Adrenal gland (tissue), 5 donors: ENCODE measurements around the gene IL17RC.
"Not testable (repeated sequence)": the region's sequence is repeated elsewhere in the genome, so short reads cannot be mapped to it uniquely, and the experiment has no call there.

Experiments
- CTCF ChIP-seq, 6 experiments: fragments of 450-650 bp in 4 of 6; fragments of 200-600 bp in 2 of 6; sonication (generic) in 1 of 6; IDR thresholded peaks; 1 replicate in 5 of 6; 2 replicates in 1 of 6; pipeline versions ENCODE4 v1.5.1 to v1.8.0; 2016 to 2021; ENCODE audit warnings: antibody characterized with exemption in 6 of 6, mild to moderate bottlenecking in 2 of 6, moderate library complexity in 1 of 6
- POLR2A ChIP-seq, 2 donors: fragments of 450-650 bp; IDR thresholded peaks; one replicate each; pipeline ENCODE4 v1.6.1; 2017; ENCODE audit warnings: antibody characterized with exemption in 2 of 2, mild to moderate bottlenecking in 2 of 2, moderate library complexity in 1 of 2
- donor health status: DM: no; HTN: no; CAD: no.

GRCh38 chr3:9895715-9896114, 21.2 kb upstream of the IL17RC start:
- TF ChIP-seq CTCF, POLR2A (IDR thresholded peaks at IDR 0.05): not testable (repeated sequence)
